IPS-11a (cell line): ENCODE data around the gene RAB31.
A peak's percentile ranks its signal among the peaks of the same experiment; 100 is the strongest.
"Not testable (repeated sequence)": the region's sequence is repeated elsewhere in the genome, so short reads cannot be mapped to it uniquely, and the experiment has no call there.

Experiments
- H3K4me3 ChIP-seq: one replicate; pipeline ENCODE4 v1.5.1; 2013; ENCODE audit warnings: low read depth, low read length, control low read depth

Gene RAB31

GRCh38 chr18:9708057-9708433 lies at the start of gene RAB31:
Gene RAB31, plus strand, starts transcription at chr18:9708301. Its CDS starts 105 bp downstream, at chr18:9708406.
- peak within 1 kb of the TSS; percentile 74 for H3K4me3 ChIP-seq

- no peak overlapping the region for H3K4me3 ChIP-seq
These were observed 48.4 kb upstream of the RAB31 start for GRCh38 chr18:9659499-9660375.

- no peak overlapping the region for H3K4me3 ChIP-seq
These were observed 46.5 kb upstream of the RAB31 start for GRCh38 chr18:9661564-9661963.

GRCh38 chr18:9663377-9663776 lies 44.7 kb upstream of the RAB31 start:
- H3K4me3 ChIP-seq: no peak overlapping the region

- no peak overlapping the region for H3K4me3 ChIP-seq
These were observed 42.8 kb upstream of the RAB31 start for GRCh38 chr18:9665314-9665713.

GRCh38 chr18:9666548-9666947 lies 41.6 kb upstream of the RAB31 start:
- no peak overlapping the region for H3K4me3 ChIP-seq

- H3K4me3 ChIP-seq: no peak overlapping the region
These were observed 39.1 kb upstream of the RAB31 start for GRCh38 chr18:9669016-9669415.

- no peak overlapping the region for H3K4me3 ChIP-seq
These were observed 36.9 kb upstream of the RAB31 start for GRCh38 chr18:9671214-9671613.

GRCh38 chr18:9673296-9674251 lies 34.5 kb upstream of the RAB31 start:
- no peak overlapping the region for H3K4me3 ChIP-seq

- not testable (repeated sequence) for H3K4me3 ChIP-seq
These were observed 29.9 kb upstream of the RAB31 start for GRCh38 chr18:9678216-9678615.

- no peak overlapping the region for H3K4me3 ChIP-seq
These were observed 29.0 kb upstream of the RAB31 start for GRCh38 chr18:9679125-9679524.

- H3K4me3 ChIP-seq: no peak overlapping the region
These were observed 26.9 kb upstream of the RAB31 start for GRCh38 chr18:9681217-9681616.

GRCh38 chr18:9682572-9682971 lies 25.5 kb upstream of the RAB31 start:
- no peak overlapping the region for H3K4me3 ChIP-seq

- no peak overlapping the region for H3K4me3 ChIP-seq
These were observed 24.4 kb upstream of the RAB31 start for GRCh38 chr18:9683418-9684396.

- H3K4me3 ChIP-seq: no peak overlapping the region
These were observed 23.1 kb upstream of the RAB31 start for GRCh38 chr18:9684881-9685614.

- H3K4me3 ChIP-seq: no peak overlapping the region
These were observed 22.5 kb upstream of the RAB31 start for GRCh38 chr18:9685615-9685890.

- no peak overlapping the region for H3K4me3 ChIP-seq
These were observed 19.9 kb upstream of the RAB31 start for GRCh38 chr18:9688036-9688741.

GRCh38 chr18:9689253-9689652 lies 18.8 kb upstream of the RAB31 start:
- H3K4me3 ChIP-seq: no peak overlapping the region

GRCh38 chr18:9690418-9691188 lies 17.5 kb upstream of the RAB31 start:
- H3K4me3 ChIP-seq: no peak overlapping the region
